ENCODE data around the gene APOF. TPM values are rescaled to one million over a fixed set of nuclear protein-coding genes. Genes with fewer than 3 reads are reported as not detected.

Gene APOF
- total and polyA plus RNA-seq, 9 of the 15 experiments (the other 6 are each of a cell fraction or from before 2014, with no cell fraction given) = 0.09 to 0.15 (median 0.12) TPM; not detected in 5

DNA sequence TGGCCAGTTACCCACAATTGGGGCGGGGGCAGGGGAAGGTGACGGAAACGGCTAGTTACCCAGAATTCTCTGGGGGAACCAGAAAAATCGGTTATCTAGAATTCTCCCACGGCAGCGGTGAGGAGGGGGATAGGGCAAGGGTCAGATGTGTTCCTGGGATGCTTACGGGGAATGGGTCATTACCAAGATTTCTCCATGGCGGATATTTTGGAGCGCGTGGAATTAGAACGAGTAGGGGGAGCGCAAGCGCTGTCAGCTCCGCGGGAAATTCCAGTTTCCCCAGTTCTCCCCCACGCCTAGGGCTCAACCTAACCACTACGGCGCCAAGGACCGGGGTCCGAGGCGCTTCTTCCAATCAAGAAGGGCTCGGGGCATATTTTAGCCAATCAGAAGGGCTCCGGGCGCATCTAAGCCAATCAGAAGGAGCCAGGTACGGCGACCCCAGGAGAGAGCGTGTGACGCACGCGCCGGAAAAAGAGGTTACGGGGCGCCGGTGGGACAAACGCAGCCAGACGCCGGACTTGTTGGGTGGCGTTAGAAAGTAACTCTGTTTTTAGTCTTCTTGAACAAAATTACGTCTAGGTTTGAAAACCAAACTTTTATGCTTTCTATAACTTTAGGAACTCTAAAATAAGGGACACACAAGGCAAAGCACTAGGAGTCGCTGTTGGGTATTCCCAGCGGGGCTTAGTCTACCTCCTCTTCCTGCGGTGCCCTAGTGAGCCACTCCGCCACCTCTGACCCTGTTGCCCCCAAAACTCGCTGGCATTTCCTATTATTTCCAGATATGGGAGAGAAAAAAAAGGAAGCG lies 28.8 kb downstream of the APOF start, which contains the start of gene PAN2 (continued):
- TF ChIP-seq, protein P1, sequence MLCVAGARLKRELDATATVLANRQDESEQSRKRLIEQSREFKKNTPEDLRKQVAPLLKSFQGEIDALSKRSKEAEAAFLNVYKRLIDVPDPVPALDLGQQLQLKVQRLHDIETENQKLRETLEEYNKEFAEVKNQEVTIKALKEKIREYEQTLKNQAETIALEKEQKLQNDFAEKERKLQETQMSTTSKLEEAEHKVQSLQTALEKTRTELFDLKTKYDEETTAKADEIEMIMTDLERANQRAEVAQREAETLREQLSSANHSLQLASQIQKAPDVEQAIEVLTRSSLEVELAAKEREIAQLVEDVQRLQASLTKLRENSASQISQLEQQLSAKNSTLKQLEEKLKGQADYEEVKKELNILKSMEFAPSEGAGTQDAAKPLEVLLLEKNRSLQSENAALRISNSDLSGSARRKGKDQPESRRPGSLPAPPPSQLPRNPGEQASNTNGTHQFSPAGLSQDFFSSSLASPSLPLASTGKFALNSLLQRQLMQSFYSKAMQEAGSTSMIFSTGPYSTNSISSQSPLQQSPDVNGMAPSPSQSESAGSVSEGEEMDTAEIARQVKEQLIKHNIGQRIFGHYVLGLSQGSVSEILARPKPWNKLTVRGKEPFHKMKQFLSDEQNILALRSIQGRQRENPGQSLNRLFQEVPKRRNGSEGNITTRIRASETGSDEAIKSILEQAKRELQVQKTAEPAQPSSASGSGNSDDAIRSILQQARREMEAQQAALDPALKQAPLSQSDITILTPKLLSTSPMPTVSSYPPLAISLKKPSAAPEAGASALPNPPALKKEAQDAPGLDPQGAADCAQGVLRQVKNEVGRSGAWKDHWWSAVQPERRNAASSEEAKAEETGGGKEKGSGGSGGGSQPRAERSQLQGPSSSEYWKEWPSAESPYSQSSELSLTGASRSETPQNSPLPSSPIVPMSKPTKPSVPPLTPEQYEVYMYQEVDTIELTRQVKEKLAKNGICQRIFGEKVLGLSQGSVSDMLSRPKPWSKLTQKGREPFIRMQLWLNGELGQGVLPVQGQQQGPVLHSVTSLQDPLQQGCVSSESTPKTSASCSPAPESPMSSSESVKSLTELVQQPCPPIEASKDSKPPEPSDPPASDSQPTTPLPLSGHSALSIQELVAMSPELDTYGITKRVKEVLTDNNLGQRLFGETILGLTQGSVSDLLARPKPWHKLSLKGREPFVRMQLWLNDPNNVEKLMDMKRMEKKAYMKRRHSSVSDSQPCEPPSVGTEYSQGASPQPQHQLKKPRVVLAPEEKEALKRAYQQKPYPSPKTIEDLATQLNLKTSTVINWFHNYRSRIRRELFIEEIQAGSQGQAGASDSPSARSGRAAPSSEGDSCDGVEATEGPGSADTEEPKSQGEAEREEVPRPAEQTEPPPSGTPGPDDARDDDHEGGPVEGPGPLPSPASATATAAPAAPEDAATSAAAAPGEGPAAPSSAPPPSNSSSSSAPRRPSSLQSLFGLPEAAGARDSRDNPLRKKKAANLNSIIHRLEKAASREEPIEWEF (CRISPR knock-in tag; IDR thresholded peaks at IDR 0.05) = peak; percentile 86
- TF ChIP-seq SRSF1 (IDR thresholded peaks at IDR 0.05; ENCODE audit: low read depth, low read length) (no peak), ZNF780A (CRISPR knock-in tag; IDR thresholded peaks at IDR 0.05) (no peak), ZNF561 (CRISPR knock-in tag; conservative IDR thresholded peaks at IDR 0.05) (0 out of 2 replicates have a peak, but pooled peaks have one; percentile 64), PHF8 (IDR thresholded peaks at IDR 0.05; ENCODE audit: borderline replicate concordance, low read length) (peak; percentile 77; the same call in 1 of the 2 replicates), FOXJ3 (CRISPR knock-in tag; IDR thresholded peaks at IDR 0.05) (no peak), GABPB1 (CRISPR knock-in tag; IDR thresholded peaks at IDR 0.05) (no peak), BCOR (IDR thresholded peaks at IDR 0.05) (no peak), TCF7 (IDR thresholded peaks at IDR 0.05; ENCODE audit: borderline replicate concordance) (no peak), TEAD4 (IDR thresholded peaks at IDR 0.05; ENCODE audit: low read length) (peak; percentile 30; the same call in 1 of the 2 replicates), TEAD4 (CRISPR knock-in tag; IDR thresholded peaks at IDR 0.05; ENCODE audit: borderline replicate concordance) (no peak), CTBP1 (IDR thresholded peaks at IDR 0.05; ENCODE audit: borderline replicate concordance) (no peak), ZNF311 (CRISPR knock-in tag; IDR thresholded peaks at IDR 0.05) (0 out of 2 replicates have a peak, but pooled peaks have one; percentile 38)
- TF ChIP-seq, protein P2, sequence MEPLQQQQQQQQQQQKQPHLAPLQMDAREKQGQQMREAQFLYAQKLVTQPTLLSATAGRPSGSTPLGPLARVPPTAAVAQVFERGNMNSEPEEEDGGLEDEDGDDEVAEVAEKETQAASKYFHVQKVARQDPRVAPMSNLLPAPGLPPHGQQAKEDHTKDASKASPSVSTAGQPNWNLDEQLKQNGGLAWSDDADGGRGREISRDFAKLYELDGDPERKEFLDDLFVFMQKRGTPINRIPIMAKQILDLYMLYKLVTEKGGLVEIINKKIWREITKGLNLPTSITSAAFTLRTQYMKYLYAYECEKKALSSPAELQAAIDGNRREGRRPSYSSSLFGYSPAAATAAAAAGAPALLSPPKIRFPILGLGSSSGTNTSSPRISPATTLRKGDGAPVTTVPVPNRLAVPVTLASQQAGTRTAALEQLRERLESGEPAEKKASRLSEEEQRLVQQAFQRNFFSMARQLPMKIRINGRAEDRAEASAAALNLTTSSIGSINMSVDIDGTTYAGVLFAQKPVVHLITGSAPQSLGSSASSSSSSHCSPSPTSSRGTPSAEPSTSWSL (CRISPR knock-in tag; IDR thresholded peaks at IDR 0.05; ENCODE audit: borderline replicate concordance) = no peak
- TF ChIP-seq, protein P3, sequence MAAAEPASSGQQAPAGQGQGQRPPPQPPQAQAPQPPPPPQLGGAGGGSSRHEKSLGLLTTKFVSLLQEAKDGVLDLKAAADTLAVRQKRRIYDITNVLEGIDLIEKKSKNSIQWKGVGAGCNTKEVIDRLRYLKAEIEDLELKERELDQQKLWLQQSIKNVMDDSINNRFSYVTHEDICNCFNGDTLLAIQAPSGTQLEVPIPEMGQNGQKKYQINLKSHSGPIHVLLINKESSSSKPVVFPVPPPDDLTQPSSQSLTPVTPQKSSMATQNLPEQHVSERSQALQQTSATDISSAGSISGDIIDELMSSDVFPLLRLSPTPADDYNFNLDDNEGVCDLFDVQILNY (CRISPR knock-in tag; IDR thresholded peaks at IDR 0.05) = no peak
- TF ChIP-seq, protein P4, sequence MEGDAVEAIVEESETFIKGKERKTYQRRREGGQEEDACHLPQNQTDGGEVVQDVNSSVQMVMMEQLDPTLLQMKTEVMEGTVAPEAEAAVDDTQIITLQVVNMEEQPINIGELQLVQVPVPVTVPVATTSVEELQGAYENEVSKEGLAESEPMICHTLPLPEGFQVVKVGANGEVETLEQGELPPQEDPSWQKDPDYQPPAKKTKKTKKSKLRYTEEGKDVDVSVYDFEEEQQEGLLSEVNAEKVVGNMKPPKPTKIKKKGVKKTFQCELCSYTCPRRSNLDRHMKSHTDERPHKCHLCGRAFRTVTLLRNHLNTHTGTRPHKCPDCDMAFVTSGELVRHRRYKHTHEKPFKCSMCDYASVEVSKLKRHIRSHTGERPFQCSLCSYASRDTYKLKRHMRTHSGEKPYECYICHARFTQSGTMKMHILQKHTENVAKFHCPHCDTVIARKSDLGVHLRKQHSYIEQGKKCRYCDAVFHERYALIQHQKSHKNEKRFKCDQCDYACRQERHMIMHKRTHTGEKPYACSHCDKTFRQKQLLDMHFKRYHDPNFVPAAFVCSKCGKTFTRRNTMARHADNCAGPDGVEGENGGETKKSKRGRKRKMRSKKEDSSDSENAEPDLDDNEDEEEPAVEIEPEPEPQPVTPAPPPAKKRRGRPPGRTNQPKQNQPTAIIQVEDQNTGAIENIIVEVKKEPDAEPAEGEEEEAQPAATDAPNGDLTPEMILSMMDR (IDR thresholded peaks at IDR 0.05 in 2 of 3, conservative IDR thresholded peaks at IDR 0.05 in 1 of 3; ENCODE audit: insufficient read depth in 2 of 3, low read depth in 1 of 3, low read length in 3 of 3) = peak; percentile 47 to 70 (median 65)
- TF ChIP-seq, protein P5, sequence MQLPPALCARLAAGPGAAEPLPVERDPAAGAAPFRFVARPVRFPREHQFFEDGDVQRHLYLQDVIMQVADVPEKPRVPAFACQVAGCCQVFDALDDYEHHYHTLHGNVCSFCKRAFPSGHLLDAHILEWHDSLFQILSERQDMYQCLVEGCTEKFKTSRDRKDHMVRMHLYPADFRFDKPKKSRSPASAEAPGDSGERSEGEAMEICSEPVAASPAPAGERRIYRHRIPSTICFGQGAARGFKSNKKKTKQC (CRISPR knock-in tag; IDR thresholded peaks at IDR 0.05) = peak; percentile 57; the same call in 1 of the 2 replicates

Measured in K562 (cell line).